ENCODE data around the gene MFSD2A.
A peak's percentile ranks its signal among the peaks of the same experiment; 100 is the strongest.

MFSD2A gene

DNA sequence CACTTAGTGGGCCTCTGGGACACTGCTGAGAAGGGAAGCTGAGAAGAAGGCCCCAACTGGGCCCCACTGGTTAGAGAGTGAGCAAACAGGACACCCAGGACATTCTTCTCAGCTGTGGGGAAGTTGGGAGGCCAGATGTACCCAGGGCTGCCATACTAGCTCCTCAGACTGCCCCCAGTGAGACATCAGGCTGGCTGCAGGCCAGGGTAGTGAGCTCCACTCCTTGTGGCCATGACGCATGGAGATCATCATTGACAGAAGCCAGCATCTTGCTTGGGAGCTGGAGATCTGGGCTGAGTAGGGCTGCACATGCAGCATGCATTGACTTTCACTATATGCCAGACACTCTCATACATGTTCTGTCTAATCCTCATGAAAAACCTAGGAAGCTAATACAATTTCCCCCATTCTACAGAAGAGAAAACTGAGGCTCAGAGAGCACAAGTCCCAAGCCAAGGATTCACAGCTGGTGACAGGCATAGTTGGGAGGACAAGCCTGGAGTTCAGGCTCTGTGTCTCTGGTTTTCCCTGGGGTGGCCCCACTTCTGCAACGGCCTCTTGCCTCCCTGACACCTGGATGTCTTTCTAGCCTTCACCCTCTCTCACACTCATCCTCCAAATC is 29.1 kb upstream of the MFSD2A start:
- no peak overlapping the region for H3K9ac ChIP-seq (ENCODE audit: low read depth in 1 of 2, low read length in 2 of 2)
- H3K4me1 ChIP-seq (ENCODE audit: control insufficient read depth in 2 of 2, insufficient read depth in 2 of 2, low read length in 2 of 2) = peaks cover 7 to 13% of the 10 kb centered on the region in 2 donors
- no peaks in the 10 kb centered on the region for H3K9me3 ChIP-seq (ENCODE audit: control insufficient read depth in 2 of 2, low read length in 2 of 2)
- no peak overlapping the region for H3K4me3 ChIP-seq (ENCODE audit: low read length in 2 of 2)
- H3K36me3 ChIP-seq (ENCODE audit: control insufficient read depth in 2 of 2, insufficient read depth in 2 of 2, low read length in 2 of 2) = no peaks in the 10 kb centered on the region
- no peak overlapping the region for H3K27ac ChIP-seq (ENCODE audit: low read depth in 2 of 2, low read length in 2 of 2)
- H3K27me3 ChIP-seq (ENCODE audit: control insufficient read depth in 2 of 2, insufficient read depth in 2 of 2, low read length in 2 of 2) = no peaks in the 10 kb centered on the region

DNA sequence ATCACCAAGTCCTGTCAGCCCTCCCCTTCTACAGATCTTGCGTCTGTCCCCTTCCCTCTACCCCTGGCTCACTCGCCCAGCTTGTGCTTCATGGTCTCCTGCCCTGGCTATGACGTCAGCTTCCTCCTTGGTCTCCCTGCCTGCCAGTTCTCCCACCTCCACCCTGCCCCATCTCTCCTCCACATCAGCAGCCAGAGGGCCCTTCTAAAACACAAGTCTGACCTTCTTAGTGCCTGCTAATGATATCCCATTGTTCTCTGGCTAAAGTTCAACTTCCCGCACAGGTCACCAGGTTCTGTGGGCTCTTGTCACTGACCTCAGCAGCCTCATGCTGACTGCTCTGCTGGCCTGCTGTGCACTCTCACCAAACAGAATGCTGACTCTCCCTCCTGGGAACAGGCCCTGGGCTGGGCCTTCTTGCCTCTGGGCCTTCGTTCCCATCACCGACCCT is 28.6 kb upstream of the MFSD2A start:
- Histone ChIP-seq H3K27ac (ENCODE audit: low read depth in 2 of 2, low read length in 2 of 2) (no peak overlapping the region), H3K4me1 (ENCODE audit: control insufficient read depth in 2 of 2, insufficient read depth in 2 of 2, low read length in 2 of 2) (peaks cover 7 to 13% of the 10 kb centered on the region in 2 donors), H3K36me3 (ENCODE audit: control insufficient read depth in 2 of 2, insufficient read depth in 2 of 2, low read length in 2 of 2) (no peaks in the 10 kb centered on the region), H3K27me3 (ENCODE audit: control insufficient read depth in 2 of 2, insufficient read depth in 2 of 2, low read length in 2 of 2) (no peaks in the 10 kb centered on the region), H3K9me3 (ENCODE audit: control insufficient read depth in 2 of 2, low read length in 2 of 2) (no peaks in the 10 kb centered on the region), H3K9ac (ENCODE audit: low read depth in 1 of 2, low read length in 2 of 2) (no peak overlapping the region), H3K4me3 (ENCODE audit: low read length in 2 of 2) (no peak overlapping the region)

DNA sequence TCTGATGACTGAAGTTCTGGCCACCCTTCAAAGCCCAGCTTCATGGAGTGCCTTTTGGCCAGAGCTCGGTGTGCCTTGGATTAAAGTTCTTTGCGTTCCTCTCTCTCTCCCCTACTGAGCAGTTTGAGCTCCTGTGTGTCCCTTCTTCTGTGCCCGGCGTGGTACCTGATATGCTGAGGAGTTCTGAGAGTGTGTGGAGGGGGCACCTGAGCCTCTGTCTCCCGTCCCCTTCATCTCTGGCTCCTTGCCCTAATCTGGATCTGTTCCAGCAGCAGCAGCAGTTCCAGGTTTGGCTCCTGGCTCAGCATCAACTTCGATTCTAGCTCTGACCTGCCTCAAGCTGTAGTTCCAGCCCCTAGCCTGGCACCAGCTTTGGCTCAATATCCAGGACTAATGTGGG is 28.1 kb upstream of the MFSD2A start:
- H3K4me3 ChIP-seq (ENCODE audit: low read length in 2 of 2) = no peak overlapping the region
- no peaks in the 10 kb centered on the region for H3K9me3 ChIP-seq (ENCODE audit: control insufficient read depth in 2 of 2, low read length in 2 of 2)
- H3K4me1 ChIP-seq (ENCODE audit: control insufficient read depth in 2 of 2, insufficient read depth in 2 of 2, low read length in 2 of 2) = peaks cover 7 to 13% of the 10 kb centered on the region in 2 donors
- no peaks in the 10 kb centered on the region for H3K36me3 ChIP-seq (ENCODE audit: control insufficient read depth in 2 of 2, insufficient read depth in 2 of 2, low read length in 2 of 2)
- no peak overlapping the region for H3K27ac ChIP-seq (ENCODE audit: low read depth in 2 of 2, low read length in 2 of 2)
- no peaks in the 10 kb centered on the region for H3K27me3 ChIP-seq (ENCODE audit: control insufficient read depth in 2 of 2, insufficient read depth in 2 of 2, low read length in 2 of 2)
- H3K9ac ChIP-seq (ENCODE audit: low read depth in 1 of 2, low read length in 2 of 2) = no peak overlapping the region

DNA sequence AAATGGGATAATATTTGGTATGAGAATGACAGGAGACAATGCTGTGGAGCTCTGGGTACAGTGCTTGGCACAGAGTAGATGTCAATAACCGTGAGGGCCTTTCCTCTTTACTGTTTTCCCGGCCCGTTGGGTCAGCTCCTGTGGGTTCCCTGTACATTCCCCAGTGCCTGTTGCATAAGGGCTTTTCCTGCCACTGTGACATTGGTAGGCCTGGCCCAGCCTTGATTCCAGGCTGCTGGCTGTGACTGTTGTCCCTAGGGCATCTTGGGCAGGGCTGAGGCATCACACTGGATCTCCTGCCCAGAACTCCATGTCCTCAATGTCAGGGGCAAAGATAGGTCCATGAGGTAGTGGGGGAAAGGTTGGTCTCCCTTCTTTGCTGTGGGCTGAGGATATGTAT is 27.4 kb upstream of the MFSD2A start:
- Histone ChIP-seq H3K36me3 (ENCODE audit: control insufficient read depth in 2 of 2, insufficient read depth in 2 of 2, low read length in 2 of 2) (no peaks in the 10 kb centered on the region), H3K9ac (ENCODE audit: low read depth in 1 of 2, low read length in 2 of 2) (no peak overlapping the region), H3K27ac (ENCODE audit: low read depth in 2 of 2, low read length in 2 of 2) (no peak overlapping the region), H3K4me3 (ENCODE audit: low read length in 2 of 2) (no peak overlapping the region), H3K4me1 (ENCODE audit: control insufficient read depth in 2 of 2, insufficient read depth in 2 of 2, low read length in 2 of 2) (peaks cover 7 to 13% of the 10 kb centered on the region in 2 donors), H3K27me3 (ENCODE audit: control insufficient read depth in 2 of 2, insufficient read depth in 2 of 2, low read length in 2 of 2) (no peaks in the 10 kb centered on the region), H3K9me3 (ENCODE audit: control insufficient read depth in 2 of 2, low read length in 2 of 2) (no peaks in the 10 kb centered on the region)

DNA sequence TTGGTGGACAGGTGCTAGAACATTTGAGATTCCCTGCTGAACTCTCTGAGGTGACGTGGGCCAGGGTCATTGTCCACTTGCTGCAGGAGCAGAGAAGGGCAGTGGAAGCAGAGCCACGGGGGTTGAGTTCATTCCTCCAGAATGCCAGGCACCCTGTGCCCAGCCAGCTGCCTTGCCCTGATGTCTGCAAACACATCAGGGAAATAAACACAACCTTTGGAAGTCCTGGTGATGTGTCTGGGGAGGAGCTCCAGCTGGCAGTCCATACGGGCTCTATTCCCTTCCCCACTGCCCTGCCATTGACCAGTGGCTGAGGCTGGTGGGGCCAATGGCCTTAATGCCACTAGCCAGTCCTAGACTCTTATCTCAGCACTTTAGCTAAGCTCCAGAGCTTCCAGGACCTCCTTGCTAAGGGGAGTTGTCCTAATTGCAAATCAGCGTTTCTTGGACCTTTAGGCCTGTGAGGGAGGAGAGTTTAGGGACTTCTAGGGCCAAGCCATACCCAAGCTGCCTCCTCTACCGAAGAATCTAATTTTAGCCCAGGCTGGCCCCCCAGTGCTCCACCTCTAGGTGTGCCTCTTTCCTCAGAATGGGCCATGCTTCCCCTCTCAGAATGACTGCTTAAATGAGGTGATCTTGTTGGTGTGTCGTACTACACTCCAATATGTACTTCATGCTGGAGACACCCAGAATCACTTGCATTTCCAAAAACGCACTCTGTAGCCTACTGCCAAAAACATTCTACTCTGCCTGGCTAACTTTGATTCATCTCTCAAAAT is 25.9 kb upstream of the MFSD2A start:
- no peaks in the 10 kb centered on the region for H3K27me3 ChIP-seq (ENCODE audit: control insufficient read depth in 2 of 2, insufficient read depth in 2 of 2, low read length in 2 of 2)
- peak overlapping the region; percentile 18 to 32 for H3K27ac ChIP-seq (ENCODE audit: low read depth in 2 of 2, low read length in 2 of 2)
- H3K9ac ChIP-seq (ENCODE audit: low read depth in 1 of 2, low read length in 2 of 2) = no peak overlapping the region

DNA sequence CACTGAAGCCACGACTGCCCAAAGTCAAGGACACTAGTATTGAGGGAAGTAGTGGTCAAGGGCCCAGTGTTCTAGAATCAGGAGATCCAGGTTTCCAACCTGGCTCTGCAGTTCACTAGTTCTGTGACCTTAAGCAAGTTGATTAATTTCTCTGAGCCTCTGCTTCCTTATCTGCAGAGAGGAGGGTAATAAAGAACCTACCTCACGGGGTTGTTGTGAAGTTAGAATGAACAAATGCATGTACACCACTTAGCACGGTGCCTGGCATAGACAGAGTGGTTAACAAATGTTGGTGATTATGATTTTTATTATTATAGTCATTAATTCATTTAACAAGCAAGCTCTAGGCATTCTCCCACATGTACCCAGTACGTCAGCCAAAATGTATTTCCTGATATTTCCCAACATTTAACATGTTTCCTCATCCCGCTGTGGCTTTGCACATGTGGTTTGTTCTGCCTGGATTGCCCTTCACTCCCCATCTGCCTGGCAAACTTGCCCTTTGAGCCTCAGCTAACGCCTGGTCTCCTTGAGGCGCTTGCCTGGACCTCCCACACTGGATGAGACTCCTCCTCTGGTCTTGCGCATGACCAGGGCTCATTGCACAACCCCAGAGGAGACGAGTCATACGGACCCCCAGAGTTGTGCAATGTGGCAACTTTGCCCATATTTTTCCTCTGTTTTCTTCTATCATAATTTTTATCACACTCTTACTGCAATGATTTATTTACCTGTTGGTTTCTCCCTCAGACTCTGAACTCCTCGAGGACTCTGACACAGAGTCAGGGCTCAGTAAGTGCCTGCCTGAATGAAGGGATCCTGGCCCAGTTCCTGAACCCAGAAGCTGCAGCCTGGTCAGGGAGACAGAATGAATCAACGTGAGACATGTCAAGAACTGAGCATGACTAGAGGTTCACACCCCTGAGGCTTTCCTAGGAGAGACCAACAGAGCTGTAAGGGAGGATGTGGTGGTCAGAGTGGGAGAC is 20.7 kb upstream of the MFSD2A start:
- Histone ChIP-seq H3K36me3 (ENCODE audit: control insufficient read depth in 2 of 2, insufficient read depth in 2 of 2, low read length in 2 of 2) (no peaks in the 10 kb centered on the region), H3K9ac (ENCODE audit: low read depth in 1 of 2, low read length in 2 of 2) (peak overlapping the region; percentile 52 to 59), H3K4me3 (ENCODE audit: low read length in 2 of 2) (peak overlapping the region; percentile 27 to 45), H3K27me3 (ENCODE audit: control insufficient read depth in 2 of 2, insufficient read depth in 2 of 2, low read length in 2 of 2) (no peaks in the 10 kb centered on the region), H3K4me1 (ENCODE audit: control insufficient read depth in 2 of 2, insufficient read depth in 2 of 2, low read length in 2 of 2) (peaks cover 15 to 25% of the 10 kb centered on the region in 2 donors), H3K27ac (ENCODE audit: low read depth in 2 of 2, low read length in 2 of 2) (peak overlapping the region; percentile 89 to 92), H3K9me3 (ENCODE audit: control insufficient read depth in 2 of 2, low read length in 2 of 2) (no peaks in the 10 kb centered on the region)

More for the DNA sequence above, 25.9 kb upstream of the MFSD2A start:
- H3K4me1 ChIP-seq (ENCODE audit: control insufficient read depth in 2 of 2, insufficient read depth in 2 of 2, low read length in 2 of 2) = peaks cover 13 to 18% of the 10 kb centered on the region in 2 donors
- no peaks in the 10 kb centered on the region for H3K36me3 ChIP-seq (ENCODE audit: control insufficient read depth in 2 of 2, insufficient read depth in 2 of 2, low read length in 2 of 2)
- H3K4me3 ChIP-seq (ENCODE audit: low read length in 2 of 2) = no peak overlapping the region
- H3K9me3 ChIP-seq (ENCODE audit: control insufficient read depth in 2 of 2, low read length in 2 of 2) = no peaks in the 10 kb centered on the region

DNA sequence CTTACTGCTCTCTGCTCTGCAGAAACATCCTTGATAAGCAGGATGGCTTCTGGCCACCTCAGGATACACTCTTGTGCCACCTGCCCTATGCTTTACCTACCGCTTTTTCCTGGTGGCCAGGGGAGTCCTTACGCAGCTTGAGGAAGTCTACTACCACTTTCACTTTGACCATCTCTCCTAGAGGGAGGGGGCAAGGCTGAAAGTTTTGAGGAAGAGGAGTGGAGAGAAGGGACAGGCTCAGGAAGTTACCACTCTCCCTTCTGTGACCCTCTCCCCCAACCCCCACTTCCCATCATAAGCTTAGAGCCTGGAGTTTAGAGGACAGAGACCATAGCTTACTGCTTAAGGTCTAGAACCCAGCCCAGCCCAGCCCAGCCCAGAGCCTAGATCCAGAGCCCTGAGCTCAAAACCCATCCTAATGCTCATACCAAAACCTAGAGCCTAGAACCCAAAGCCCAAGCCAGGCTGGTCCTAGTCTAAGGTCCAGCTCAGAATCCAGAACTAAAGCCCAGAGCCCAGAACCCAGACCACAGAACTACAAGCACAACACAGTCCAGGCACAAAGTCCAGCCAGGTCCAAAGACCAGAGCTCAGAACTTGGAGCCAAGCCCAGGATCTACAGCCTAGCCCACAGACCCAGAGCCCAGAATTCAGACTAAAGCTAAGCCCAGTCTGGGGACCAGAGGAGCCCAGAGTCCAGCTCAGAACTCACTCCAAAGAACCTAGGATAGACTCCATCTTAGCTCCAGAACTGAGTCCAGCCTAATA is 18.0 kb upstream of the MFSD2A start:
- H3K4me1 ChIP-seq (ENCODE audit: control insufficient read depth in 2 of 2, insufficient read depth in 2 of 2, low read length in 2 of 2) = peaks cover 15 to 22% of the 10 kb centered on the region in 2 donors
- H3K4me3 ChIP-seq (ENCODE audit: low read length in 2 of 2) = no peak overlapping the region
- no peaks in the 10 kb centered on the region for H3K36me3 ChIP-seq (ENCODE audit: control insufficient read depth in 2 of 2, insufficient read depth in 2 of 2, low read length in 2 of 2)

DNA sequence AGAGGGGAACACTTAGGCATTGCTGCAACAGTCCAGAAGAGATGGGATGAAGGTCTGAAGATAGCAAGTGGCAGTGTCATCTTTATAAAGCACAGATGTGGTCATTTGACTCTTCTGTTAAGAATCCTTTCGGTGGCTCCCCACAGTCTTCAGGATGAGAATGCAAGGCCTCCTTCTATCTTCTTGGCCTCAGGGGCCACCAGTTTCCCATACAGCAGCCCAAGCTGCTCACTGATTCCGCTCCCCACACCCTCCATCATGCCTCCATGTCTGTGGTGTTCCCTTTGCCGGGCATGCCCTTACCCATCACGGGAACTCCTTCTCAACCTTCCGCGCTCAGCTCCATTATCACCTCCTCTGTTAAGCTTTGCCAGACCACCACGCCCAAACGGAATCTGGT is 16.1 kb upstream of the MFSD2A start:
- Histone ChIP-seq H3K27ac (ENCODE audit: low read depth in 2 of 2, low read length in 2 of 2) (no peak overlapping the region), H3K9ac (ENCODE audit: low read depth in 1 of 2, low read length in 2 of 2) (no peak overlapping the region), H3K27me3 (ENCODE audit: control insufficient read depth in 2 of 2, insufficient read depth in 2 of 2, low read length in 2 of 2) (no peaks in the 10 kb centered on the region), H3K9me3 (ENCODE audit: control insufficient read depth in 2 of 2, low read length in 2 of 2) (no peaks in the 10 kb centered on the region), H3K36me3 (ENCODE audit: control insufficient read depth in 2 of 2, insufficient read depth in 2 of 2, low read length in 2 of 2) (no peaks in the 10 kb centered on the region), H3K4me1 (ENCODE audit: control insufficient read depth in 2 of 2, insufficient read depth in 2 of 2, low read length in 2 of 2) (peaks cover 11 to 18% of the 10 kb centered on the region in 2 donors), H3K4me3 (ENCODE audit: low read length in 2 of 2) (no peak overlapping the region)

More for the DNA sequence above, 18.0 kb upstream of the MFSD2A start:
- H3K27ac ChIP-seq (ENCODE audit: low read depth in 2 of 2, low read length in 2 of 2) = peak overlapping the region in 1 of 2 donors; percentile 1
- no peak overlapping the region for H3K9ac ChIP-seq (ENCODE audit: low read depth in 1 of 2, low read length in 2 of 2)
- H3K27me3 ChIP-seq (ENCODE audit: control insufficient read depth in 2 of 2, insufficient read depth in 2 of 2, low read length in 2 of 2) = no peaks in the 10 kb centered on the region
- no peaks in the 10 kb centered on the region for H3K9me3 ChIP-seq (ENCODE audit: control insufficient read depth in 2 of 2, low read length in 2 of 2)

DNA sequence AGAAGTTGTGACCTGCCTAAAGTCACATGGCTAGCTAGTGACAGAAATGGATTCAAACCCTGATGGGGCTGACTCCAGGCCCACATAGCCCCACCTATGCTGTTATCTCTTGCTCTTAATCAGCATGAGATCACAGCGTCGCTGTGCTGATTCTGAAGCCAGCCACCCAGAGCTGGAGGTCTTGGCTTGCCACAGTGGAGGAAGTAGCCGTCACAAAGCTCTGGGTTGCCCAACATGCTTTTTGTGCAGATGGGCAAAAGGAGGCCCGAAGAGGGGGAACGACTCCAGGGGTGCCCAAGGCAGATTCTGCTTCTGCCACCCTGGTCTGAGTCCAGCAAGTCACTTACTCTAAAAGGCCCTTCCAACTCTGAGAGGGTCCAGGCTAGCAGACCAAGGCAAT is 14.7 kb upstream of the MFSD2A start:
- no peaks in the 10 kb centered on the region for H3K27me3 ChIP-seq (ENCODE audit: control insufficient read depth in 2 of 2, insufficient read depth in 2 of 2, low read length in 2 of 2)
- H3K27ac ChIP-seq (ENCODE audit: low read depth in 2 of 2, low read length in 2 of 2) = no peak overlapping the region
- H3K36me3 ChIP-seq (ENCODE audit: control insufficient read depth in 2 of 2, insufficient read depth in 2 of 2, low read length in 2 of 2) = no peaks in the 10 kb centered on the region

More for the DNA sequence above, 14.7 kb upstream of the MFSD2A start:
- no peaks in the 10 kb centered on the region for H3K9me3 ChIP-seq (ENCODE audit: control insufficient read depth in 2 of 2, low read length in 2 of 2)
- no peak overlapping the region for H3K9ac ChIP-seq (ENCODE audit: low read depth in 1 of 2, low read length in 2 of 2)
- H3K4me1 ChIP-seq (ENCODE audit: control insufficient read depth in 2 of 2, insufficient read depth in 2 of 2, low read length in 2 of 2) = peaks cover 2 to 7% of the 10 kb centered on the region in 2 donors
- H3K4me3 ChIP-seq (ENCODE audit: low read length in 2 of 2) = no peak overlapping the region

All from mucosa of rectum (tissue), 2 donors.